Epidermal melanocyte (primary cell): ENCODE data around the gene SLC16A7.
"Not testable (repeated sequence)": the region's sequence is repeated elsewhere in the genome, so short reads cannot be mapped to it uniquely, and the experiment has no call there.

Experiments used
- DNase-seq: peaks from one replicate; pipeline ENCODE4 v3.0.0; 2011; ENCODE audit warnings: low spot score; ENCODE audit not compliant: insufficient read length

The SLC16A7 gene

DNA sequence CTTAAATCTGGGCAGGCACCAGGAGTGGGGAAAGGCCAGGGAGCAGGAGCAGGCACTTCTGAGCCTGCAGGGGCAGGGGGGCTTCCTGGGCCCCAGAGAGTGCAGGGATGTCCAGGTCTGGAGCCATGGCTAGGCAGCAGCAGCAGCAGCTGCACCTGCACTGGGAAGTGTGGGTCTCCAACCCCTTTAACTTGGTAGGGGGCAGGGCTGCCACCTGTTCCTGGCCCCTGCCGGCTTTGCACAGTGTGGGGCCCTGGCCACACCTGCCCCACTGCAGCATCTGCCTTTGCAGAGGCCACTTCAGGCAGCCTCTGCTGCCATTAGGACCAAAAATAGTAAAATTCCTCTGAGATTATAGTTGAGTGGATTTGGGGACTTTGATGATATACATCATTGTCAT, 138.5 kb downstream of the SLC16A7 start:
- no peak for DNase-seq

DNA sequence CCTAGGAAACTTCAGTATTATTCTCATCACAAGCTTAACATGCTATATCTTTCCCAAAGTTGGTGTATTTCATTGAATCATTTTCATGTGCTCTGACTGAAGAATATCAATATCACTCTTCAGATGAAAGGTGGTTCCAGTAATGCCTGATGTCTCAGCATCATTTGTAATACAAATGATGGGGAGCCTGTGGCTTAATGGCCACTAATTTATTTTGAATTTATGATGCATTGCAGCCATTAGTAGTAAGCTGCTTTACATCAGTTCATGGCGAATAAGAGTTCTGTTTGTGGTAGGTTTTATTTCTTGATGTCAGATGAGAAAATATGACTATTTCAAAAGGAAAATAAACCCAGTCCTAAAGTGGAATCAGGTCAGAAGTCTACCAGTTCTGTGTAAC, 139.4 kb downstream of the SLC16A7 start:
- no peak for DNase-seq

GRCh38 chr12:59736359-59736758, 140.5 kb downstream of the SLC16A7 start:
- no peak for DNase-seq

DNA sequence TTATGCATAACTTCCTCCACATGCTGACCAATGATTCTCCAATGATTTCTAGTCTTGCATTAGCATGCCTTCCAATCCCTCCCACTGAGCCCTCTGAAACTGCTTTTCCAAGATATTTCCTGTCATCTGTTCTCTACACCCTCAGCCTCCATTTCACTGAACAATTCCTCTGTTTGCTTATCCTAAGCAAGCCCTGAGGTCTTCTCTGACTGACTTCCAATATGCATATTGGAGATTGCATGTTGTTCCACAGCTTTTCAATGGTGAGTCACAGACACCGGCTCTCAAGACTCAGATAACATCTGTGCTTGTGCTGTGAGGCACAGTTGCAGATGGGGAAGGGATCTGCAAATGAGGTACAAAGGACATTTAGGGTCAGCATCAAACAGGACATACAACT, 141.0 kb downstream of the SLC16A7 start:
- DNase-seq, result peak; percentile 74

GRCh38 chr12:59737725-59738463, 142.1 kb downstream of the SLC16A7 start:
- no peak for DNase-seq

DNA sequence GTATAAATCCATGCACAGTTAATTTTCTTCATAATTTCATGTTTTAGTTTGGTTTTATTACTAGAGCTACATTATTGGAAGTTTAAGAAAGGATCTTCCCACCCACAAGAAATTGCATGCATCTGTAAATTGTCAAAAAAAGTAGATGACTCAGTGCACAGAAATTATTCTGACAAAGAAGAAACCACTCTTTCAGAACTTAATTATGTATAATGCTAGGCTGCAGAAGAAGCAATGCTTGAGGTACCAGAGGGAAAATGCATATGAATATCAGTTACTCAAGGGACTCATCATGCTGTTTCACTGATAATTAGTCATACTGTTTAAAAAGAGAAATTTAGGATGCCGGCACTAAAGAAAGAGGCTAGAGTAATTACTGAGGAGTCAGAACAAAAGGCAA, 147.0 kb downstream of the SLC16A7 start:
- no peak for DNase-seq

GRCh38 chr12:59744564-59744963, 148.7 kb downstream of the SLC16A7 start:
- DNase-seq, result no peak

- DNase-seq, result not testable (repeated sequence)
Observed at GRCh38 chr12:59751091-59751490, 155.3 kb downstream of the SLC16A7 start.

DNA sequence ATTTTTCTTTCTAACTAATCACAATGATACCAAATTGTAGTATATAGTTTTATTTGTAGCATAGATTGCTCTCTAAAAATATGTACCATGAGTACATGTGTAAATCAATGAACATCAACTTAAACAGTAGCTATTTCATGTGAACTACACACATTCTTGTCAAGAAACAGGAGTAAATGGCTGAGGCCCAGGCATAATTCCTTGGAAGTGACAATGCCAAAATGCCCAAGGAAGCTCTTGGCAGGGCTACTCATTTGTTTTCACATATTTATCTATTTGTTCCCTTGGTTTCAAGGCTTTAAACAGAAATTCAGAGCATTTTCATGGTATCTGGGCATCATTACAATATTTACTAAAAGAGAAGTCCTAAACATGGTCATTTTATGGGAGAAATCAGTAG, 165.7 kb downstream of the SLC16A7 start:
- DNase-seq, result no peak

DNA sequence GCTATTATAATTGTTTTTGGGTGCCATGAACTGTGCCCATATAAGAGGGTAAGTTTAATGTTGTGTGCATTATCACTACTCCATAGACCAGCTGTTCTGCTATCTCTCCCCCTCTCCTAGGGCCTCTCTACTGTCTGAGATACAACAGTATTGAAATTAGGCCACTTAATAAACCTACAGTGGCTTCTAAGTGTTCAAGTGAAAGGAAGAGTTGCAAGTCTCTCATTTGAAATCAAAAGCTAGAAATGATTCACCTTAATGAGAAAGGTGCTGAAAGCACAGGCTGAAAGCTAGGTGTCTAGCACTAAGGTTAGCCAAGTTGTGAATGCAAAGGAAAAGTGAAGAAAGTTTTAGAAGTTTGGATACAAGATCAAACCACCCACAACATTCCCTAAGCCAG, 168.0 kb downstream of the SLC16A7 start:
- DNase-seq, result no peak

- no peak for DNase-seq
Observed at GRCh38 chr12:59768031-59768430, 172.2 kb downstream of the SLC16A7 start.

DNA sequence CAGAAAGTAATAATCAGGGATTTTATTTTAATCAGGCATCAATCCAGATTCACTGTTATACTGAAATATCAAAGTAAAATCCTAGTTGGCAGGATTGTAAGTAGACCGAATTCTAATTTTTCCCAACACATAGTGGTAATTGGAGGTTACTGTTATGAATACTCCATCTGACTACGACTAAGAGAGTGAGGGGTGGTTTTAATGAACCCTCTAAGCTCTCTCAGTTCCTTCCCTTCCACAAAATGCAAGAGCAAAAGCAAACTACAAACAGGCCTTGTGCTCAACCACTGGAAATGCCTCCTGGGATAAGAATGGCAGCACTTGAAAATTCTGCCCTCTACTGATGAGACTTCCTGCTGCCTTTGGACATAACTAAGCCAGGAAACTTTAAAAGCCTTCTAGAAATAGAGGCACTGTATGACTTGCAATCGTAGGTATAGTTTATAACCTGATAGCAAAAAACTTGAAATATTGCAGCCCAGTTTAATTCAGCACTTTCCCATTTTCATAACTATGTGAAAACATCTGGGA, 184.8 kb downstream of the SLC16A7 start:
- peak; percentile 17 for DNase-seq

DNA sequence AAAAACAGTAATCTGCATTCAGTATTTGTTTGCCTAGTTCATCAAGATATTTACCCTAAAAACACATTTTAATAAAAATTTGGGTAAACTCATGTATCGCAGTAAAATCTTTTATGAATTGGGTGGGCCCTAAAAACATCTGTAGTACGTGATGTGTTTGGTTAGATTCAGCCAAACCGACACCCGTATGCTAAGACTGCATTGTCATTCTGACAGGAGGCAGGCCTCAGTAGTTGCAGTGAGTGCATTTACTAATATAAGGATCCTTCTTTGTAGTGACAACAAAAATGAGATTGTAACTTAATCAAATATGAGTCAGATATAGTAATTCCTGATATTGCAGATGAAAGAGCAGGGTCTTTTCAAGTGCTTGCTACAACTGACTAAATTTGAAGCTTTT, 191.8 kb downstream of the SLC16A7 start:
- DNase-seq, result no peak

GRCh38 chr12:59792647-59793046, 196.8 kb downstream of the SLC16A7 start:
- DNase-seq, result no peak

DNA sequence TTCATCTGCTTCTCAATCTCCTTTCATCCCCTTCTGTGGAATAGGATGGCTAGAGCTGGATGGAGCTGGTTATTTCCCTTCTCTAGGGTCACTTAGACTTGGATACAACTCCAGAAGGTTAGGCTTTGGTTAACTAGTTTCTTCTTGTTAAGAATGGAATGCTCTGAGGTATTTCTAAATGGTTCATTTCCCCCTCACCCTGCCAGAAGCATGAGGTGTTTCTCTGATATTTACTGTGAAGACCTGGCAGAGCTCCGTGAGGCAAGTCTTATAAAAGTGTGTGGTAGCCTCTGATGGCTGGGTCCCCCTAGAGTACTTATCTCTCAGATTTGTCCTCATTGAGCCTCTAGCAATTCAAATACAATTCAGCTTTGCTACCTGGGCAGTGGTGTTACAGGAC, 207.9 kb downstream of the SLC16A7 start:
- no peak for DNase-seq

- DNase-seq, result peak; percentile 23
Observed at GRCh38 chr12:59808317-59808910, 212.6 kb downstream of the SLC16A7 start.

DNA sequence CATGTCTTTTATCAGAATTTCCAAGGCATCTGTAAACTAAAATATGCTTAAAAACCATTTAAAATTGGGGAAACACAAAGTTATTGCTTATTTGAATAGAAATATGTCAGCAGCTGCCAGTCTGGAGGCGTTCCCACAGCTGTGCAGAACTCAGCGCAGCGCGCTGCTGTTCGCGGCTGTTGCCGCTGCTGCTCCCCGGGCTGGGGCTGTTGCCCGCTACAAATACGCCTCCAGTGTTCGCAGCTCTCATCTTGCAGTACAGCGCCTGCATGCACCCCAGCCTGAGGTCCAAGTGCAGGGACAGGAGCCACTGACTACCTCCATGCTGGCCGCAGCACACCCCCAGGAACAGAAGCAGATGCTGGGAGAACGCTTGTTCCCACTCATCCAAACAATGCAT, 216.2 kb downstream of the SLC16A7 start:
- no peak for DNase-seq

DNA sequence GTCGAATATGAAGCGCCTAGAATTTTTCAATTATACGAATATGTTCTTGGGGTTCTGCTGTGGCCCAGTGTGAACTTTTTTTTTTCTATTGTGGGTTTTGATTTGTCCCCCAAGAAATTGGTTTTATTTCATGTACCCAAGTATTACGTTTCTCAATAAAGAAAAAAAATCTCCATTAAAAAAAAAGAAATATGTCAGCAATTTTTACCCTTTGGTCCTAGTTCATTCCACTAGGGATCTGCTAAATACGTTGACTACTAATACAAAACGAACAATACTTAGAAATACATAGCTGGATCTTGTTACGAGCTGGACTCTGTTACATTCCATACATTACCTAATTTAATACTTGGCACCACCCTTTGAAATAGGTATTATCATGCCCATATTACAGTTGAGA, 216.9 kb downstream of the SLC16A7 start:
- DNase-seq, result no peak

DNA sequence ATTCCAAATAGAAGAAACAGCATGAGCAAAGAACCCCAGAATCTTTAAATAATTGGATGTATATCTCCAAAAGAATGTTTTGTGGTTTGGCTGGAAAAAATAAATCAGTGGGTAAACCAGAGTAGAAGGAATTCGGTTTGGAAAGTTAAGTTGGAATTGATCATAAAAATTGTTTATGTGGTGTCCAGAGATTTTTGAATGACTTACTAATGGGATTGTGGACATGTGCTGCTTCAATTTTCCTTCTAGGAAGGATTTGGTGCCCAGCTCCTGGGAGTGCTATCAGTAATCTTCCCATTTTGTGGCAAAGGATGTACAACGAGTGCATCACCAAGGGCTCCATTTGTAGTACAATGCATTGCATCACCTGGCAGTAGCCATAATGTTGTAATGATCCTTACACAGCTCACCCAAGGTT, 224.8 kb downstream of the SLC16A7 start:
- DNase-seq, result no peak

- no peak for DNase-seq
Observed at GRCh38 chr12:59823567-59823966, 227.7 kb downstream of the SLC16A7 start.

DNA sequence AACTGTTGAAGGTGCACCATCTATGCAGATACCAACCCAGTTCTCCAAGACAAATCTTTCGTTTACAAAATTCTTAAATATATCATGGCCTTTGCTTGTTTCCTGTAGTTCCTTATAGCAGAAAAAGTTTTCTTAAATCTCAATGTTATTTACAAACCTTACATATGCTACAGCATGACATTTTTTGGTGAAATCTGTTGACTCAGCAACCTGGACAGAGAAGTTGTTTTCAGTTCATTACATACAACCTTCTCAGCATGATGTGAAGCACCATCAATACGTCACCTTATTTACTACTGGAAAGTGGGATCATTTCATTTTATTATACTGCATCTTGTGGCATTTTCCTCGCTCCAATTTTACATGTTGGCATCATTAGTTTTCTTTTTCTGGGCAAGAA, 231.9 kb downstream of the SLC16A7 start:
- no peak for DNase-seq

GRCh38 chr12:59828521-59828920, 232.7 kb downstream of the SLC16A7 start:
- no peak for DNase-seq

GRCh38 chr12:59833408-59833807, 237.6 kb downstream of the SLC16A7 start:
- DNase-seq, result no peak
